ENCODE results near the gene EVPL. TPM values are rescaled to one million over a fixed set of nuclear protein-coding genes. Genes with fewer than 3 reads are reported as not detected.
A peak's percentile ranks its signal among the peaks of the same experiment; 100 is the strongest.
"Not testable (repeated sequence)": the region's sequence is repeated elsewhere in the genome, so short reads cannot be mapped to it uniquely, and the experiment has no call there.

The EVPL gene
- total and polyA plus RNA-seq, 5 donors from 2014 or later, result 0.05 to 0.15 TPM; not detected in 3

DNA sequence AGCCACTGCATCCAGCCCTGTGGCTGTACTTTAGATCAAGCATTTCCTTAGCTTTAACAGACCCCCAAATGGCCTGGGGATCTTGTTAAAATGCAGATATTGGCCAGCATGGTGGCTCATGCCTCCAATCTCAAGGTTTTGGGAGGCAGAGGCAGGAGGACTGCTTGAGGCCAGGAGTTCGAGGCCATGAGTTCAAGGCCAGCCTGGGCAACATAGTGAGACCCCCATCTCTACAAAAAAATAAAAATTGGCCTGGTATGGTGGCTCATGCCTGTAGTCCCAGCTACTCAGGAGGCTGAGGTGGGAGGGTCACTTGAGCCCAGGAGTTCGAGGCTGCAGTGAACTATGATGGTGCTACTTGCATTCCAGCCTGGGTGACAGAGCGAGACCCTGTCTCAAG is 15.8 kb upstream of the EVPL start:
- ATAC-seq (ENCODE audit: low read depth in 2 of 2); H3K4me1 Mint-ChIP-seq; H3K4me1 ChIP-seq (ENCODE audit: control insufficient read depth, insufficient read depth, low read length, poor library complexity, severe bottlenecking); H3K9me3 Mint-ChIP-seq; H3K4me3 Mint-ChIP-seq; H3K9me3 ChIP-seq (ENCODE audit: control insufficient read depth in 2 of 2, low read length in 2 of 2); H3K4me3 ChIP-seq (ENCODE audit: low read depth, low read length); H3K27ac Mint-ChIP-seq; H3K27me3 Mint-ChIP-seq; H3K27me3 ChIP-seq (ENCODE audit: control insufficient read depth, insufficient read depth, low read length); DNase-seq; H3K27ac ChIP-seq (ENCODE audit: insufficient read depth, low read length, poor library complexity, severe bottlenecking): not testable (repeated sequence)
- peaks cover 93% of the 10 kb centered on the region for H3K36me3 ChIP-seq (ENCODE audit: control insufficient read depth, insufficient read depth, low read length)
- H3K36me3 Mint-ChIP-seq, result peaks cover 52% of the 10 kb centered on the region

DNA sequence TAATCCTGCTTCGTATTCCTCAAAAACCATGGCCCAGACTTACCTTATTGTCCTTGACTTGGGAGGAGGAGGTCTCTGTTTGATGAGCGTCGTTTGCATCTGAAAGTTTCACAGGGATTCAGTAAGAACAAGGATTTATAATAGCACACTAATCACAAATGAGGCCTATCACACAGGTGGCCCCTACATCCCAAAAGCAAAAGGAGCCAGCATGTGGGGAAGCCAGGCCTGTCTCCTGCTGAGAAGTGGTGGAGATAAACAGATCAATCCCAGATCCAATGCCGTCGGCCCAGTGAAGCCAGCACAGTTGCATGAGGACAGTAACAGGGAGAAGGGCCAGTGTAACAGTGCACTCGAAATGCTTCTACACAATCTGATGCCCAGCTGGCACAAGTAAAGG is 13.3 kb upstream of the EVPL start:
- Mint-ChIP-seq H3K9me3 (no peaks in the 10 kb centered on the region), H3K4me1 (peaks cover 0 to 2% (median 0%) of the 10 kb centered on the region in 4 donors), H3K27ac (peak overlapping the region; percentile 67 to 75 (median 71)), H3K4me3 (no peak overlapping the region), H3K27me3 (no peaks in the 10 kb centered on the region), H3K36me3 (peaks cover 43% of the 10 kb centered on the region)
- no peak overlapping the region for H3K4me3 ChIP-seq (ENCODE audit: low read depth, low read length)
- no peaks in the 10 kb centered on the region for H3K27me3 ChIP-seq (ENCODE audit: control insufficient read depth, insufficient read depth, low read length)
- no peaks in the 10 kb centered on the region for H3K4me1 ChIP-seq (ENCODE audit: control insufficient read depth, insufficient read depth, low read length, poor library complexity, severe bottlenecking)
- H3K27ac ChIP-seq (ENCODE audit: insufficient read depth, low read length, poor library complexity, severe bottlenecking), result no peak overlapping the region
- ATAC-seq (ENCODE audit: low read depth in 2 of 2) (no peak), DNase-seq (no peak)
- peaks cover 73% of the 10 kb centered on the region for H3K36me3 ChIP-seq (ENCODE audit: control insufficient read depth, insufficient read depth, low read length)
- H3K9me3 ChIP-seq (ENCODE audit: control insufficient read depth in 2 of 2, low read length in 2 of 2), result no peaks in the 10 kb centered on the region

DNA sequence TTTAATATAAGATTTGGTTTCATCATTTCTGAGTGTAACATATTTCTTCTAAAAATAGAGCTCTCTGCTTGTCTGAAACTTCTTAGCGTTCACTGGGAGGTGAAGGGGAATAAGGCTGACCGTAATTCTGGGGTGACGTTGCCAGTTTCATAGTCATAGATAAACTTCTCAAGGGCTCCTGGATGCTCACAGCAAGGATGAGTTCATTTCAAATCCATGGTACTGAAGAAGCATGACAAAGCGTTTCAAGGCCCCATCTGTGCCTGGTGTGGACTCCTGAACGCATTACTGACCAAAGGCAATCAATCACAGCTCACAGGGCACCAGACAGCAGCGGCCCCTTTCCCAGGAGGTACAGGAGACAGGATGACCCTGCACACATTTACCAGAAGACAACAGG is 12.0 kb upstream of the EVPL start:
- Histone ChIP-seq H3K27ac (ENCODE audit: insufficient read depth, low read length, poor library complexity, severe bottlenecking) (no peak overlapping the region), H3K9me3 (ENCODE audit: control insufficient read depth in 2 of 2, low read length in 2 of 2) (no peaks in the 10 kb centered on the region), H3K4me1 (ENCODE audit: control insufficient read depth, insufficient read depth, low read length, poor library complexity, severe bottlenecking) (no peaks in the 10 kb centered on the region), H3K27me3 (ENCODE audit: control insufficient read depth, insufficient read depth, low read length) (no peaks in the 10 kb centered on the region), H3K4me3 (ENCODE audit: low read depth, low read length) (no peak overlapping the region), H3K36me3 (ENCODE audit: control insufficient read depth, insufficient read depth, low read length) (peaks cover 61% of the 10 kb centered on the region)
- ATAC-seq (ENCODE audit: low read depth in 2 of 2) (no peak), DNase-seq (no peak)
- H3K27ac Mint-ChIP-seq, result peak overlapping the region in 1 of 3 donors; percentile 43
- H3K4me1 Mint-ChIP-seq, result peaks cover 0 to 4% (median 0%) of the 10 kb centered on the region in 4 donors
- no peaks in the 10 kb centered on the region for H3K27me3 Mint-ChIP-seq
- peaks cover 33% of the 10 kb centered on the region for H3K36me3 Mint-ChIP-seq
- no peak overlapping the region for H3K4me3 Mint-ChIP-seq
- no peaks in the 10 kb centered on the region for H3K9me3 Mint-ChIP-seq

DNA sequence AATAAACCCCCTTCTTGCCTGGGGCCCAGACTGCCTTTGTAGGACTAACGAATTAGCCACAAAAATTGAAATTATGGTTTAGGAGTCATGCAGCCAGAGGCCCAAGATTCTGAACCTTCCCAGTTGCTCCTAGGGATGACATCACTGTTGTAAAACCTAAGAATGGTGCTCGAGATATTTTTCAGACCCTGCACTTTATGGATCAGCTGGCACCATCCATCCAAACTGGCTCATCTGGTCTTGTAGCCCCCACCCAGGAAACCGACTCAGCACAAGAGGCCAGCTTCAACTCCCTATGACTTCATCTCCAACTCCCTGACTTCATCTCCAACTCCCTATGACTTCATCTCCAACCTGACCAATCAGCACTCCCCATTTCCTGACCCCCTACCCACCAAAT is 10.9 kb upstream of the EVPL start:
- no peak for ATAC-seq (ENCODE audit: low read depth in 2 of 2)
- H3K4me3 ChIP-seq (ENCODE audit: low read depth, low read length), result no peak overlapping the region
- H3K36me3 Mint-ChIP-seq, result peaks cover 26% of the 10 kb centered on the region

DNA sequence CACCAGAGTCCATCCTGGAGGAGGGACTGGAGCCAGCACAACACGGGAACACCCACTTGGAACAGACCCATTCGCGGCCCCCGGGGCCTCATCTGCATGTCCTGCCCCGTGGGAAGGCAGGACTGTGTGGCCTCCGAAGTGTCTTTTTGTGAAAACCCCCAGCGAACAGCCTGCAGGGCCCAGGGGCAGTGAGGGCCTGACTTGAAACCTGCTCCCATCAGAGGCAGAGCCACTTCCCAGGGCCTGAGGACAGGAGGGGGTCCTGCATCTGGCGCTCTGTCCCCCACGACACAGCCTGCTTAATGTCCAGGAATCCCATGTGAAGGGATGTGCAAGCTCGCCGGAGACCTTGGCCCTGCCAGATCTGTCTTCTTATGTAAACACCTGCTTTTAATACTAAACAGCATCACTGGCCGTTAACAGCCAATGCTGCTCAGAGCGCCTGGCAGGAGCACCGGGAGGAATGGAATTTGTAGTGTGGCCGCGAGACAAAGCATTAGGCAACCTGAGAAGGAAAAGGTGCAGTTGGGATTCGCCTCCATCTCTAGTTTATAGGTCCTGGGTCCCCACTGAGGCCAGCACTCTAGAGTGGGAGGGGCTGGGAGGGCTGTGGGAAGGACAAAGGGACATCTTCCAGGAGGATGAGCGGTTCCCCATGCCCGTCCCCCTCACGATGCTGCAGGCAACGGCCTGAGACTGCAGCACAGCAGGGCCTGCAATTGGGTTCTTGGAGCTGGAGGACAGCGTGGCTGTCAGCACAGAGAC is 9.6 kb upstream of the EVPL start:
- Mint-ChIP-seq H3K9me3 (peaks cover 0 to 2% (median 0%) of the 10 kb centered on the region in 7 donors), H3K4me1 (peaks cover 0 to 8% (median 0%) of the 10 kb centered on the region in 4 donors), H3K36me3 (peaks cover 26% of the 10 kb centered on the region), H3K27ac (peak overlapping the region in 2 of 3 donors; percentile 15 to 87), H3K27me3 (no peaks in the 10 kb centered on the region), H3K4me3 (no peak overlapping the region)
- DNase-seq (no peak), ATAC-seq (ENCODE audit: low read depth in 2 of 2) (no peak)
- no peaks in the 10 kb centered on the region for H3K9me3 ChIP-seq (ENCODE audit: control insufficient read depth in 2 of 2, low read length in 2 of 2)
- peaks cover 38% of the 10 kb centered on the region for H3K36me3 ChIP-seq (ENCODE audit: control insufficient read depth, insufficient read depth, low read length)
- no peaks in the 10 kb centered on the region for H3K4me1 ChIP-seq (ENCODE audit: control insufficient read depth, insufficient read depth, low read length, poor library complexity, severe bottlenecking)
- no peak overlapping the region for H3K4me3 ChIP-seq (ENCODE audit: low read depth, low read length)
- no peaks in the 10 kb centered on the region for H3K27me3 ChIP-seq (ENCODE audit: control insufficient read depth, insufficient read depth, low read length)
- H3K27ac ChIP-seq (ENCODE audit: insufficient read depth, low read length, poor library complexity, severe bottlenecking), result no peak overlapping the region

More for the DNA sequence above, 10.9 kb upstream of the EVPL start:
- H3K27me3 ChIP-seq (ENCODE audit: control insufficient read depth, insufficient read depth, low read length), result no peaks in the 10 kb centered on the region
- no peaks in the 10 kb centered on the region for H3K4me1 ChIP-seq (ENCODE audit: control insufficient read depth, insufficient read depth, low read length, poor library complexity, severe bottlenecking)
- no peak for DNase-seq
- no peaks in the 10 kb centered on the region for H3K9me3 ChIP-seq (ENCODE audit: control insufficient read depth in 2 of 2, low read length in 2 of 2)
- peak overlapping the region in 2 of 3 donors; percentile 72 to 83 for H3K27ac Mint-ChIP-seq
- no peak overlapping the region for H3K4me3 Mint-ChIP-seq
- H3K27me3 Mint-ChIP-seq, result no peaks in the 10 kb centered on the region
- no peaks in the 10 kb centered on the region for H3K9me3 Mint-ChIP-seq
- H3K36me3 ChIP-seq (ENCODE audit: control insufficient read depth, insufficient read depth, low read length), result peaks cover 50% of the 10 kb centered on the region
- H3K4me1 Mint-ChIP-seq, result peaks cover 0 to 4% (median 0%) of the 10 kb centered on the region in 4 donors
- H3K27ac ChIP-seq (ENCODE audit: insufficient read depth, low read length, poor library complexity, severe bottlenecking), result no peak overlapping the region

DNA sequence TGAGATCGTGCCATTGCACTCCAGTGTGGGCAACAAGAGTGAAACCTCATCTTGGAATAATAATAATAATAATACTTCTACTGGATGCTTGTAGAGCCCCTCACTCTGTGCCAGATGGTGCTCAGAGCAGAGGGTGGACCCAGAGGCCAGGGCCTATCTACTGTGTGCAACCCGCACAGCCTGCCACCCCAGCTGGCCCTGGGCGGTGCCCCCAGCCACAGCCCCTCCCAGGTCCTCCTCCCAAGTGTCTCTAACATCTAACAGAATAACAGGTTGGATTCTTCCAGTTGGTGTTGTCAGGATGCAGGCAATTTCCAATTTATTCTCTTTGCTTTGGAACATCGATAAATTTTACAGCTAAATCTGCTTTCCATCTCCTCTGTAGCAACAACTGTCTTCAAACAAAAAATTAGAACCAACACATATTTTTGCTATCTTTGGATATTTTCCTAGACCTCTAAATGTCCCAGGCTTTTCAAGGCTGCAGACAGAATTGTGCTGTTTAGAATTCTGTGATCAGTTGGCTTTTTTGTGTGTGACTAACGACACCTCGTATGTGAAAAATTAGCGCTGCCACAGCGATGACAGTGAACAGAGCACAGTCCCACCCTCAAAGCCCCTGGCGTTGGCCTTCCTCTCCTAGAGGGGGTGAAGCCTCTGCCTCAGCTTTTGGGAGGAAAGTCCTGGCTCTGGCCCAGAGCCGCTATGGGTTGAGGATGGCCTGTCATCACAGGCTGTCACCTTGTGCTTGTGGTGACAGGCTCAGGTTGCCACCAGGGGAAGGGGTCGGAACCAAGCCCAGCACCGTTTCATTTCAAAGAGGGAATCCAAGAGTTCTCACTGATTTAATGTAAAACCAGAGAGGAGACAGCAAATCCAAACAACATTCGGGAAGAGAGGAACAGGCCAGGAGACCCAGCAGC is 7.6 kb upstream of the EVPL start:
- Histone ChIP-seq H3K36me3 (ENCODE audit: control insufficient read depth, insufficient read depth, low read length) (peaks cover 18% of the 10 kb centered on the region), H3K4me3 (ENCODE audit: low read depth, low read length) (no peak overlapping the region), H3K27me3 (ENCODE audit: control insufficient read depth, insufficient read depth, low read length) (no peaks in the 10 kb centered on the region), H3K27ac (ENCODE audit: insufficient read depth, low read length, poor library complexity, severe bottlenecking) (no peak overlapping the region), H3K9me3 (ENCODE audit: control insufficient read depth in 2 of 2, low read length in 2 of 2) (no peaks in the 10 kb centered on the region), H3K4me1 (ENCODE audit: control insufficient read depth, insufficient read depth, low read length, poor library complexity, severe bottlenecking) (peaks cover 8% of the 10 kb centered on the region)
- Mint-ChIP-seq H3K27me3 (no peaks in the 10 kb centered on the region), H3K27ac (peak overlapping the region in 1 of 3 donors; percentile 40), H3K9me3 (peaks cover 0 to 2% (median 0%) of the 10 kb centered on the region in 7 donors), H3K36me3 (peaks cover 18% of the 10 kb centered on the region), H3K4me1 (peaks cover 2 to 18% (median 3%) of the 10 kb centered on the region in 4 donors), H3K4me3 (no peak overlapping the region)
- DNase-seq (no peak), ATAC-seq (ENCODE audit: low read depth in 2 of 2) (no peak)

DNA sequence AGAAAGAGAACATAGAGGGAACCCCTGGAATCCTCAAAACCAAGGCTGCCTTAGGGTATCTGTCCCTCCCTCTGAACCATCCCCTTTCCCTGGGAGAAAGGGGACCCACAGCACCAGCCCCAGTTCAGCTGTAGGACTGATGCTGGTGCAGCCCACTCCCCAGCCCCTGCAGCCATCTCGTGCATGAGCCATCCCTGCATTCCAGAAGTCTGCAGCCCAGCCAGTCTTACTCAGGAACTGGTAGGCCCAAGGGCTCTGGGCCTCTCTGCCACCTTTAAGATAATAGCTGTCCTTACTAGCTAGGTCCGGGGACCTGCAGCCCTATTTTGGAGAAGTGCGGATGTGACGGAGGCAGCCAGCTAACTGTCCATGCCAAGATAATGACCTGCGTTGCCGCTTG is 6.0 kb upstream of the EVPL start:
- no peaks in the 10 kb centered on the region for H3K27me3 ChIP-seq (ENCODE audit: control insufficient read depth, insufficient read depth, low read length)
- peaks cover 3% of the 10 kb centered on the region for H3K36me3 ChIP-seq (ENCODE audit: control insufficient read depth, insufficient read depth, low read length)
- no peak for ATAC-seq (ENCODE audit: low read depth in 2 of 2)
- H3K4me1 Mint-ChIP-seq, result peaks cover 6 to 32% (median 13%) of the 10 kb centered on the region in 4 donors
- H3K4me1 ChIP-seq (ENCODE audit: control insufficient read depth, insufficient read depth, low read length, poor library complexity, severe bottlenecking), result peaks cover 15% of the 10 kb centered on the region
- H3K27ac Mint-ChIP-seq, result peak overlapping the region in 2 of 3 donors; percentile 36 to 64
- no peaks in the 10 kb centered on the region for H3K9me3 ChIP-seq (ENCODE audit: control insufficient read depth in 2 of 2, low read length in 2 of 2)
- H3K9me3 Mint-ChIP-seq, result peaks cover 0 to 2% (median 0%) of the 10 kb centered on the region in 7 donors
- no peaks in the 10 kb centered on the region for H3K27me3 Mint-ChIP-seq
- no peak for DNase-seq
- peak overlapping the region in 1 of 4 donors; percentile 68 for H3K4me3 Mint-ChIP-seq
- H3K27ac ChIP-seq (ENCODE audit: insufficient read depth, low read length, poor library complexity, severe bottlenecking), result no peak overlapping the region
- no peak overlapping the region for H3K4me3 ChIP-seq (ENCODE audit: low read depth, low read length)
- H3K36me3 Mint-ChIP-seq, result peaks cover 2% of the 10 kb centered on the region

Measured in CD4-positive, CD25-positive, alpha-beta regulatory T cell (primary cell).